HEK293 (cell line): ENCODE results near the gene RAB9A.
"Not testable (repeated sequence)": the region's sequence is repeated elsewhere in the genome, so short reads cannot be mapped to it uniquely, and the experiment has no call there.

Experiments used
- KLF9 ChIP-seq: fragments of 450-650 bp; formaldehyde crosslinking; IDR thresholded peaks from 2 replicates; pipeline ENCODE4 v1.5.1; 2016; ENCODE audit warnings: missing biosample characterization, missing genetic modification characterization, low read depth
- SP7 ChIP-seq: fragments of 450-650 bp; formaldehyde crosslinking; IDR thresholded peaks from 2 replicates; pipeline ENCODE4 v1.5.1; 2016; ENCODE audit warnings: missing biosample characterization, missing genetic modification characterization
- YY1 ChIP-seq: fragments of 450-650 bp; formaldehyde crosslinking; IDR thresholded peaks from 2 replicates; pipeline ENCODE4 v1.5.1; 2018; ENCODE audit warnings: missing biosample characterization, missing genetic modification characterization
- ZNF24 ChIP-seq: fragments of 450-650 bp; formaldehyde crosslinking; IDR thresholded peaks from 2 replicates; pipeline ENCODE4 v1.5.1; 2016; ENCODE audit warnings: missing biosample characterization, missing genetic modification characterization
- ZNF248 ChIP-seq: fragments of 450-650 bp; formaldehyde crosslinking; IDR thresholded peaks from 2 replicates; pipeline ENCODE4 v1.5.1; 2017; ENCODE audit warnings: missing biosample characterization, missing genetic modification characterization
- ZNF560 ChIP-seq: fragments of 450-650 bp; formaldehyde crosslinking; IDR thresholded peaks from 2 replicates; pipeline ENCODE4 v1.5.1; 2017; ENCODE audit warnings: missing biosample characterization, missing genetic modification characterization, borderline replicate concordance
- ZNF660 ChIP-seq: fragments of 450-650 bp; IDR thresholded peaks from 2 replicates; pipeline ENCODE4 v1.5.1; 2018; ENCODE audit warnings: missing biosample characterization, mild to moderate bottlenecking, missing genetic modification characterization
- TF ChIP-seq, protein P1 (sequence below): fragments of 450-650 bp; formaldehyde crosslinking; IDR thresholded peaks from 2 replicates; pipeline ENCODE4 v1.5.1; 2016; ENCODE audit warnings: missing biosample characterization, missing genetic modification characterization
- TF ChIP-seq, protein P2 (sequence below): fragments of 450-650 bp; formaldehyde crosslinking; IDR thresholded peaks from 2 replicates; pipeline ENCODE4 v1.5.1; 2016; ENCODE audit warnings: missing biosample characterization, missing genetic modification characterization
- TF ChIP-seq, protein P3 (sequence below): fragments of 450-650 bp; formaldehyde crosslinking; IDR thresholded peaks from 2 replicates; pipeline ENCODE4 v1.5.1; 2016; ENCODE audit warnings: missing biosample characterization, missing genetic modification characterization, borderline replicate concordance

DNA sequence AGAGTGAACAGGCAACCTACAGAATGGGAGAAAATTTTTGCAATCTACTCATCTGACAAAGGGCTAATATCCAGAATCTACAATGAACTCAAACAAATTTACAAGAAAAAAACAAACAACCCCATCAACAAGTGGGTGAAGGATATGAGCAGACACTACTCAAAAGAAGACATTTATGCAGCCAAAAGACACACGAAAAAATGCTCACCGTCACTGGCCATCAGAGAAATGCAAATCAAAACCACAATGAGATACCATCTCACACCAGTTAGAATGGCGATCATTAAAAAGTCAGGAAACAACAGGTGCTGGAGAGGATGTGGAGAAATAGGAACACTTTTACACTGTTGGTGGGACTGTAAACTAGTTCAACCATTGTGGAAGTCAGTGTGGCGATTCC is 47.2 kb upstream of the RAB9A start:
- not testable (repeated sequence) for TF ChIP-seq ZNF248 (tag by site-specific recombination); KLF9 (tag by site-specific recombination); SP7 (tag by site-specific recombination); ZNF560 (tag by site-specific recombination); YY1; ZNF660 (tag by site-specific recombination); ZNF24
- TF ChIP-seq, protein P1, sequence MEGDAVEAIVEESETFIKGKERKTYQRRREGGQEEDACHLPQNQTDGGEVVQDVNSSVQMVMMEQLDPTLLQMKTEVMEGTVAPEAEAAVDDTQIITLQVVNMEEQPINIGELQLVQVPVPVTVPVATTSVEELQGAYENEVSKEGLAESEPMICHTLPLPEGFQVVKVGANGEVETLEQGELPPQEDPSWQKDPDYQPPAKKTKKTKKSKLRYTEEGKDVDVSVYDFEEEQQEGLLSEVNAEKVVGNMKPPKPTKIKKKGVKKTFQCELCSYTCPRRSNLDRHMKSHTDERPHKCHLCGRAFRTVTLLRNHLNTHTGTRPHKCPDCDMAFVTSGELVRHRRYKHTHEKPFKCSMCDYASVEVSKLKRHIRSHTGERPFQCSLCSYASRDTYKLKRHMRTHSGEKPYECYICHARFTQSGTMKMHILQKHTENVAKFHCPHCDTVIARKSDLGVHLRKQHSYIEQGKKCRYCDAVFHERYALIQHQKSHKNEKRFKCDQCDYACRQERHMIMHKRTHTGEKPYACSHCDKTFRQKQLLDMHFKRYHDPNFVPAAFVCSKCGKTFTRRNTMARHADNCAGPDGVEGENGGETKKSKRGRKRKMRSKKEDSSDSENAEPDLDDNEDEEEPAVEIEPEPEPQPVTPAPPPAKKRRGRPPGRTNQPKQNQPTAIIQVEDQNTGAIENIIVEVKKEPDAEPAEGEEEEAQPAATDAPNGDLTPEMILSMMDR, result not testable (repeated sequence)
- TF ChIP-seq, protein P2, sequence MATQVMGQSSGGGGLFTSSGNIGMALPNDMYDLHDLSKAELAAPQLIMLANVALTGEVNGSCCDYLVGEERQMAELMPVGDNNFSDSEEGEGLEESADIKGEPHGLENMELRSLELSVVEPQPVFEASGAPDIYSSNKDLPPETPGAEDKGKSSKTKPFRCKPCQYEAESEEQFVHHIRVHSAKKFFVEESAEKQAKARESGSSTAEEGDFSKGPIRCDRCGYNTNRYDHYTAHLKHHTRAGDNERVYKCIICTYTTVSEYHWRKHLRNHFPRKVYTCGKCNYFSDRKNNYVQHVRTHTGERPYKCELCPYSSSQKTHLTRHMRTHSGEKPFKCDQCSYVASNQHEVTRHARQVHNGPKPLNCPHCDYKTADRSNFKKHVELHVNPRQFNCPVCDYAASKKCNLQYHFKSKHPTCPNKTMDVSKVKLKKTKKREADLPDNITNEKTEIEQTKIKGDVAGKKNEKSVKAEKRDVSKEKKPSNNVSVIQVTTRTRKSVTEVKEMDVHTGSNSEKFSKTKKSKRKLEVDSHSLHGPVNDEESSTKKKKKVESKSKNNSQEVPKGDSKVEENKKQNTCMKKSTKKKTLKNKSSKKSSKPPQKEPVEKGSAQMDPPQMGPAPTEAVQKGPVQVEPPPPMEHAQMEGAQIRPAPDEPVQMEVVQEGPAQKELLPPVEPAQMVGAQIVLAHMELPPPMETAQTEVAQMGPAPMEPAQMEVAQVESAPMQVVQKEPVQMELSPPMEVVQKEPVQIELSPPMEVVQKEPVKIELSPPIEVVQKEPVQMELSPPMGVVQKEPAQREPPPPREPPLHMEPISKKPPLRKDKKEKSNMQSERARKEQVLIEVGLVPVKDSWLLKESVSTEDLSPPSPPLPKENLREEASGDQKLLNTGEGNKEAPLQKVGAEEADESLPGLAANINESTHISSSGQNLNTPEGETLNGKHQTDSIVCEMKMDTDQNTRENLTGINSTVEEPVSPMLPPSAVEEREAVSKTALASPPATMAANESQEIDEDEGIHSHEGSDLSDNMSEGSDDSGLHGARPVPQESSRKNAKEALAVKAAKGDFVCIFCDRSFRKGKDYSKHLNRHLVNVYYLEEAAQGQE (tag by site-specific recombination), result not testable (repeated sequence)
- TF ChIP-seq, protein P3, sequence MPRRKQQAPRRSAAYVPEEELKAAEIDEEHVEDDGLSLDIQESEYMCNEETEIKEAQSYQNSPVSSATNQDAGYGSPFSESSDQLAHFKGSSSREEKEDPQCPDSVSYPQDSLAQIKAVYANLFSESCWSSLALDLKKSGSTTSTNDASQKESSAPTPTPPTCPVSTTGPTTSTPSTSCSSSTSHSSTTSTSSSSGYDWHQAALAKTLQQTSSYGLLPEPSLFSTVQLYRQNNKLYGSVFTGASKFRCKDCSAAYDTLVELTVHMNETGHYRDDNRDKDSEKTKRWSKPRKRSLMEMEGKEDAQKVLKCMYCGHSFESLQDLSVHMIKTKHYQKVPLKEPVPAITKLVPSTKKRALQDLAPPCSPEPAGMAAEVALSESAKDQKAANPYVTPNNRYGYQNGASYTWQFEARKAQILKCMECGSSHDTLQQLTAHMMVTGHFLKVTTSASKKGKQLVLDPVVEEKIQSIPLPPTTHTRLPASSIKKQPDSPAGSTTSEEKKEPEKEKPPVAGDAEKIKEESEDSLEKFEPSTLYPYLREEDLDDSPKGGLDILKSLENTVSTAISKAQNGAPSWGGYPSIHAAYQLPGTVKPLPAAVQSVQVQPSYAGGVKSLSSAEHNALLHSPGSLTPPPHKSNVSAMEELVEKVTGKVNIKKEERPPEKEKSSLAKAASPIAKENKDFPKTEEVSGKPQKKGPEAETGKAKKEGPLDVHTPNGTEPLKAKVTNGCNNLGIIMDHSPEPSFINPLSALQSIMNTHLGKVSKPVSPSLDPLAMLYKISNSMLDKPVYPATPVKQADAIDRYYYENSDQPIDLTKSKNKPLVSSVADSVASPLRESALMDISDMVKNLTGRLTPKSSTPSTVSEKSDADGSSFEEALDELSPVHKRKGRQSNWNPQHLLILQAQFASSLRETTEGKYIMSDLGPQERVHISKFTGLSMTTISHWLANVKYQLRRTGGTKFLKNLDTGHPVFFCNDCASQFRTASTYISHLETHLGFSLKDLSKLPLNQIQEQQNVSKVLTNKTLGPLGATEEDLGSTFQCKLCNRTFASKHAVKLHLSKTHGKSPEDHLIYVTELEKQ (tag by site-specific recombination), result not testable (repeated sequence)
